ENCODE results near the gene SLC15A3.

SLC15A3 gene

GRCh38 chr11:60902625-60903024, 49.4 kb downstream of the SLC15A3 start:
- TF ChIP-seq, protein P1, sequence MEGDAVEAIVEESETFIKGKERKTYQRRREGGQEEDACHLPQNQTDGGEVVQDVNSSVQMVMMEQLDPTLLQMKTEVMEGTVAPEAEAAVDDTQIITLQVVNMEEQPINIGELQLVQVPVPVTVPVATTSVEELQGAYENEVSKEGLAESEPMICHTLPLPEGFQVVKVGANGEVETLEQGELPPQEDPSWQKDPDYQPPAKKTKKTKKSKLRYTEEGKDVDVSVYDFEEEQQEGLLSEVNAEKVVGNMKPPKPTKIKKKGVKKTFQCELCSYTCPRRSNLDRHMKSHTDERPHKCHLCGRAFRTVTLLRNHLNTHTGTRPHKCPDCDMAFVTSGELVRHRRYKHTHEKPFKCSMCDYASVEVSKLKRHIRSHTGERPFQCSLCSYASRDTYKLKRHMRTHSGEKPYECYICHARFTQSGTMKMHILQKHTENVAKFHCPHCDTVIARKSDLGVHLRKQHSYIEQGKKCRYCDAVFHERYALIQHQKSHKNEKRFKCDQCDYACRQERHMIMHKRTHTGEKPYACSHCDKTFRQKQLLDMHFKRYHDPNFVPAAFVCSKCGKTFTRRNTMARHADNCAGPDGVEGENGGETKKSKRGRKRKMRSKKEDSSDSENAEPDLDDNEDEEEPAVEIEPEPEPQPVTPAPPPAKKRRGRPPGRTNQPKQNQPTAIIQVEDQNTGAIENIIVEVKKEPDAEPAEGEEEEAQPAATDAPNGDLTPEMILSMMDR (conservative IDR thresholded peaks at IDR 0.05; ENCODE audit: low read length): no peak
- H3K4me3 ChIP-seq (ENCODE audit: low read length): no peak overlapping the region
- DNase-seq (ENCODE audit: low read depth): no peak

DNA sequence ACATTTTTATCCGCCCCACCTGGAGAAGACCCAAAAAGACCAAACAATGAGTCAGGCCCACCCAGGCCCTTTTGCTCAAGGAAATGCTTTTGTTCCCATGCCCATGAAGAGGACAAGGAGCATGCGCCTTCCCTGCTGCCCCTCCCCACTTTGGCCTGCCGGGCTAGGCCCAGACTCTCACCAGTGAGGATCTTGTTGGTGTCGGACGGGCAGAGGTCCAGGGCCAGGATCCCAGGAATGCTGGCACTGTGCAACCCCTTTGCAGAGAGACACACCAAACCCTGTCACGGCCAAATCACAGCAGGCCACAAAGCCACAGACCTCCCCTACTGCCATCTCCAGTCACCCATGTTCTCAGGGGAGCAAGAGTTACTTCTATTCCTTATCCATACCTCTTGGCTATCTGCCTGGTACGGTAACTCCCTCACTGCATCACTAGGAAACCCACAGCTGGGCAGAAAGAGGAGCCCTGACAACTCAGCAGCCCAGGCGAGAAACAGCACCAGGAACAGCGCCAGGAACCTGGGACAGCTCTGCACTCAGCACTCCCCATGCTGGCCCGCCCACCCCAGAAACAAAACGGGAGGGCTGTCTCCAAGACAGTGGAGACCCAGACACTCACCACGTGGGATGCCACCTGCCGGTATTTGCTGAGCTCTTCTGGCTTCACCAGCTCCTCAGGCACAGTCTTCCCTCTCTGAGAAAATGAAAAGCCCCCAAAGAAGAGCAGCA, 51.1 kb downstream of the SLC15A3 start:
- TF ChIP-seq, protein P1 (conservative IDR thresholded peaks at IDR 0.05; ENCODE audit: low read length): no peak
- no peak for DNase-seq (ENCODE audit: low read depth)
- H3K4me3 ChIP-seq (ENCODE audit: low read length): no peak overlapping the region

DNA sequence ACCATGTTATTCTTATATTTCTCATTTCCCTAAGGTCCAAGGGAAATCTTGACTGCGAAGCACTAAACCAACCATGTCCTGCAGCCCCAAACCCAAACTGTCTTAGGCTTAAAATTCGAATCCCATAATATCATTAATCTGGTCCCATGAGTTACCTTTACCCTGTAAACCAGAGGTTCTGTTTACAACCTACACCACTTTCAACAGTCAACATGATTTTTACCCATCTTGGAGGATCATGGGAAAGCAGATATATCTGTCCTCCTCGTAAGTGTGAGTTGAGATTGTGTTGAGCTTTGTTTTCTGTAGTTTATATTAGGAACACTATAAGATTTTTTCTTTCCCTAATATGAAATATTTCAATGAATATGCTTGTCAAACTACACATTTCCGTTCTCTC, 52.0 kb downstream of the SLC15A3 start:
- TF ChIP-seq, protein P1 (conservative IDR thresholded peaks at IDR 0.05; ENCODE audit: low read length): no peak
- DNase-seq (ENCODE audit: low read depth): no peak
- no peak overlapping the region for H3K4me3 ChIP-seq (ENCODE audit: low read length)

GRCh38 chr11:60899046-60899936, 52.7 kb downstream of the SLC15A3 start:
- TF ChIP-seq, protein P1 (conservative IDR thresholded peaks at IDR 0.05; ENCODE audit: low read length): peak; percentile 98
- H3K4me3 ChIP-seq (ENCODE audit: low read length): no peak overlapping the region
- peak; percentile 70 for DNase-seq (ENCODE audit: low read depth)

DNA sequence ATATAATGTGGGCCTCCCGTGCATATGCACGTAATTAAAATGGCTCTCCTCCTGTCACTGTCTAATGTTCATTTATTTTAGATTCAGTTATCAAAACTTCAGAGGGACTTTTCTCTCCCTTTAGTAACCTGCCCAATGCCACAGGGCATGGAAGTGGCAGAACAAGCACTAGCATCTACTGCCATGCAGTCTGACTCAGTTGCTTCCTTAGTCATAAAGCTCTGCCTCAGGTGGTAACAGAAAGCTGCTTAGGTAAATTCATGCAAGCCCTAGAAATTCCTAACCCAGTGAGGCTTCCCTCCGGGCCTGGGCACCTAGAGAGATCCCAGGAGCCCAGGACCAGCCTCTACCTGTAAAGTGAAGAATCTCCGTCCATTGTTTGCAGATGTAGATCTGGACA, 54.5 kb downstream of the SLC15A3 start:
- TF ChIP-seq, protein P1 (conservative IDR thresholded peaks at IDR 0.05; ENCODE audit: low read length): no peak
- DNase-seq (ENCODE audit: low read depth): no peak
- H3K4me3 ChIP-seq (ENCODE audit: low read length): no peak overlapping the region

- H3K4me3 ChIP-seq (ENCODE audit: low read length): no peak overlapping the region
- no peak for DNase-seq (ENCODE audit: low read depth)
- TF ChIP-seq, protein P1 (conservative IDR thresholded peaks at IDR 0.05; ENCODE audit: low read length): no peak
Observed at GRCh38 chr11:60895687-60896086, 56.3 kb downstream of the SLC15A3 start.

All from AG10803 (cell line).